ENCODE results near the gene CXCL17.

The CXCL17 gene

DNA sequence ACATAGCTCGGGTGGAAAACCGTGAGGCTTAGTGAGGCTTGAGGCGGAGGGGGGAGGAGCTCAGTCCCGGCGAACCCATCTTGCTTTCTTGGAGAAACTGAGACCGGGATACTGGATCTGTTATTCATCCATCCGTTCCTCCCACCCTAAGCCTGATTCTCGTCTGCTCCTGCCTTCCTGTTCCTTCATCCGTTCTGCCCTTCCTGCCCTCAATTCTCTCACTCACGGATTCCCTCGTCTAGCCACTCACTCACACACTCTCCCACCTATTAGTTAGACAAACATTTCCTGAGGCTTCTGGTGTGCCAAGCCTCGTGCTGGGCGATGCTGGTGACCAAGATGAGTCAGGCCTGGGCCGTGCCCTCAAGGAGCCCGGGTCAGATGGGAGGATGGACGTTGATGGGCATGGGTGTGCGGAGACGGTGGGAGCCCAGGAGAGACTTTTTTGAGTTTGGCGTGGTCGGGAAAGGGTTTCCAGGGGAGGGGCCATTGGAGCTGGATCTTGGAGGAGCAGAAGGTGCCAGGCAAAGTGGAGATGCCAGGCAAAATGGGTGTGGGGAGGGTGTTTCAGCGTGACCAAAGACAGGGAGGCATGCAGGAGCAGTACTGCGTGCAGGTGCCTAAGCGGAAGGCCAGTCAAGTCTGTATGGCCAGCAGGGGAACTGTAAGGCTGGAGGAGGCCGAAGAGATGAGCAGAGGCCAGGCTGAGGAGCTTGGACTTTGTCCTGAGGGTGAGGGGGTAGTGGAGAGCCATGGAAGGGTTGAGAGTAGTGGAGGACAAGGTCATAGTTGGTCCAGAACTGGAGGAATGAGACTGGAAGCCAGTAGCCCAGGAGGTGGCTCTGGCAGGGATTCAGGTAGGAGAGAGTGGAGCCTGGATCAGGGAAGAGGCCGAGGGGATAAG lies 45.2 kb downstream of the CXCL17 start:
- no peak for DNase-seq

DNA sequence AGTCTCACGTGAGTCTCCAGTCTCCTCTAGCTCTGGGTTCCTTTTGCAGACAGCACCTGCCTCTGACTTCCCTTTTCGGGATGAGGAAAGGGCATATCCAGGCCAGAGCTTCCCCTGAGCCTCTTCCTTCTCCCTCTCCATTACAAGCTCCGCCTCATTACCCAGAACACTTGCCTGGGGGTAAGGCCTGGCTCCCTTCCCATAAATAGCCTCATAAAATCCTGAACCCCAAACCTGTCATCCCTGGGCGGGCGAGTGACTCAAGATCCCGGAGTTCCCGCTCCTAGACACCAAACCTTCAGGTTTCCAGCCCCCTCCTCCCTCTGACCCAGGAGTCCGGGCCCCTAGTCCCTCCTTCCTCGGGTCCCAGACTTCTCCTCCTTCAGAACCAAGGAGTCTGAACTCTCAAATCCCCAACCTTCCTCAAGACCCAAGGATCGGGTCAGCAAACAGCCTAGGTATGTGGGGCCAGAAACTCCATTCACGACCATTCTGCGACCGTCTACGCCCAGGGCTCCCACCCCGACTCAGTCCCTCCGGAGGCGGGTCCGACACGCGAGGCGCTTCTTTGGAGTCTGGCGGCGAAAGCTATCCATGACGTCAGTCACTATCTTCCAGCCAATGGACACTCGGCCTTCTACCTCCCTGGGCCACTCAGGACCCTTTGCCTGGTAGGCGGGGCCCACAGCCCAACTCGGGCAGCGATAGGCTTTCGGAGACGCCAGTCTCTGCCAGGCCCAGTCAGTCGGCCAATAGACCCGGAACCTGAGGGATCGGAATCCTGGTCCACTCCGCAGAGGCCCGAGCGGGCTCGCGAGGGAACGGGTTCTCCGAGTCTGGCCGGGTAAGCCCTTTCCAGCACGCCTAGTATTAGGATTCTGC lies 46.1 kb downstream of the CXCL17 start:
- DNase-seq = peak; percentile 97

DNA sequence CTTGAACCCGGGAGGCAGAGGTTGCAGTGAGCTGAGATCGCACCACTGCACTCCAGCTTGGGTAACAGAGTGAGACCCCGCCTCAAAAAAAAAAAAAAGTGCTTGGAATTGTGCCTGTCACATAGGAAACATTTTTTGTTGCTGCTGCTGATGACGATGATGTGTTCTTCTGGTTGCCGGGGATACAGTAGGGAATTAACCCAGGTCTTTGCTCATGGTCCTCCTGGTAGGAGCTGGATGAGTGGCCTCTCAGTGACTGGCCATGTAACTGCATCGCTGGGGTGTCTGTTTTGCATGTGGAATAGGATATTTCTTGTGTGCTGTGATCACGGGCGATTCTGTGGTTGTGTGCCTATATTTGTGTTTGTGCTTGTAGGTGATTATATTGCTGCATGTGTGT lies 48.0 kb downstream of the CXCL17 start:
- no peak for DNase-seq

GRCh38 chr19:42392165-42392564 lies 50.6 kb downstream of the CXCL17 start:
- no peak for DNase-seq

- no peak for DNase-seq
Observed at GRCh38 chr19:42389899-42390298, 52.8 kb downstream of the CXCL17 start, which contains the start of gene CNFN. CNFN (minus strand) TSS chr19:42390297; CDS start chr19:42389037, 1,260 bp downstream.

- DNase-seq = no peak
Observed at GRCh38 chr19:42388851-42389489, 53.8 kb downstream of the CXCL17 start.

DNA sequence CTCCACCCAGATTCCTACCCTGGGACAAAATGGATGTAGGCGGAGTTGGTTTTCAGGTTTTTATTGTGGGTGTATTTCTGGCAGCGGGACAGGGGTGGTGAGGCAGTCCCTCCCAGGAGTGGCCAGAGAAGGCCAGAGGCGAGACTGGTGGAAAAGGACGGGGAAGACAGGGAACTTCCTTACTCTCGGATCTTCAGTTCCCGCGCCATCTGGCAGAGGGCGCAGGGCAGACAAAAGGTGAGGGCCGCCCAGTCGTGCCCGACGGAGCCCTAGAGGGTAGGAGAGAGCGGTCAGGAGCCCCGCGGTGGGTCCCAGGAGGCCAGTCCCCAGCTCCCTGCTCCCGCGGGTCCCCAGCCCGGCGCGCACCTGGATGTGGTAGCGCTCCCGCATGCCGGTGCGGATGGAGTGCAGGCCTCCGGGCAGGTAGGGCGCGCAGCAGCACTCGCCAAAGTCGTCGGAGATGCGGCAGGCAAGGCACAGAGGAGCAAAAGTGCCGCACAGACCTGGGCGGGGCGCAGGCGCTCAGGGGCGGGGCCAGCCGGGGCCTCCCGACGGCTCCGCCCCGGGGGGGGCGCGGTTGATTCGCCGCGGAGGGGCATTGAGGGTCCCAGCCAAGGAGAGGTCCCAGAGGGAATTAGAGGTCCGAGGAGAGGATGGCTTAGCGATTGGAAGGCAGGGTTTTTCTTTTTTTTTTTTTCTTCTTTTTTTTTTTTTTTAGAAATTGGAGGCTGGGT lies 55.6 kb downstream of the CXCL17 start:
- peak; percentile 59 to 61 for DNase-seq

- no peak for DNase-seq
Observed at GRCh38 chr19:42380155-42380554, 62.6 kb downstream of the CXCL17 start.

Measured in stimulated activated CD4-positive, alpha-beta T cell treated with anti-CD3 and anti-CD28 coated beads, Interleukin-2, amount 100 ng/mL, for 48 hours (primary cell).